Measurements from ENCODE around the gene NUP98.
A peak's percentile ranks its signal among the peaks of the same experiment; 100 is the strongest.

Gene NUP98

GRCh38 chr11:3797329-3798090 lies at the start of gene NUP98:
TSS of gene NUP98 (minus strand) at chr11:3797554. CDS start at chr11:3782117, 15,437 bp downstream.
- H3K4me3 ChIP-seq (ENCODE audit: low read depth, low read length), result peak within 1 kb of the TSS; percentile 99
- TF ChIP-seq CTCF (IDR thresholded peaks at IDR 0.05; ENCODE audit: control insufficient read depth, extremely low read depth, insufficient read depth), result no peak
- peak; percentile 99 for DNase-seq (ENCODE audit: low read depth)

- DNase-seq (ENCODE audit: low read depth), result no peak
- TF ChIP-seq CTCF (IDR thresholded peaks at IDR 0.05; ENCODE audit: control insufficient read depth, extremely low read depth, insufficient read depth), result no peak
- H3K4me3 ChIP-seq (ENCODE audit: low read depth, low read length), result no peak overlapping the region
Measured at GRCh38 chr11:3845670-3846069, 48.3 kb upstream of the NUP98 start.

- no peak overlapping the region for H3K4me3 ChIP-seq (ENCODE audit: low read depth, low read length)
- TF ChIP-seq CTCF (IDR thresholded peaks at IDR 0.05; ENCODE audit: control insufficient read depth, extremely low read depth, insufficient read depth), result no peak
- DNase-seq (ENCODE audit: low read depth), result no peak
Measured at GRCh38 chr11:3845246-3845645, 47.9 kb upstream of the NUP98 start.

- DNase-seq (ENCODE audit: low read depth), result no peak
- no peak for TF ChIP-seq CTCF (IDR thresholded peaks at IDR 0.05; ENCODE audit: control insufficient read depth, extremely low read depth, insufficient read depth)
Measured at GRCh38 chr11:3843326-3843725, 46.0 kb upstream of the NUP98 start.

GRCh38 chr11:3841426-3842350 lies 44.3 kb upstream of the NUP98 start:
- peak; percentile 68 for TF ChIP-seq CTCF (IDR thresholded peaks at IDR 0.05; ENCODE audit: control insufficient read depth, extremely low read depth, insufficient read depth)
- peak overlapping the region; percentile 79 for H3K4me3 ChIP-seq (ENCODE audit: low read depth, low read length)
- peak; percentile 55 for DNase-seq (ENCODE audit: low read depth)

More at GRCh38 chr11:3843326-3843725, 46.0 kb upstream of the NUP98 start:
- no peak overlapping the region for H3K4me3 ChIP-seq (ENCODE audit: low read depth, low read length)

GRCh38 chr11:3840870-3841425 lies 43.6 kb upstream of the NUP98 start, which contains the start of gene RHOG:
TSS of gene RHOG (minus strand) at chr11:3840959. CDS start at chr11:3828138, 12,821 bp downstream.
- H3K4me3 ChIP-seq (ENCODE audit: low read depth, low read length), result peak within 1 kb of the TSS; percentile 79
- DNase-seq (ENCODE audit: low read depth), result no peak
- no peak for TF ChIP-seq CTCF (IDR thresholded peaks at IDR 0.05; ENCODE audit: control insufficient read depth, extremely low read depth, insufficient read depth)
